BJ (cell line): ENCODE data around the gene DYNLT4. TPM values are rescaled to one million over a fixed set of nuclear protein-coding genes. Genes with fewer than 3 reads are reported as not detected.
"Not testable (repeated sequence)": the region's sequence is repeated elsewhere in the genome, so short reads cannot be mapped to it uniquely, and the experiment has no call there.

Experiments used
- CTCF ChIA-PET: fragments of 350-600 bp; formaldehyde crosslinking; extraction: SDS; loops from one replicate; lab custom pipeline; 2021; ENCODE audit warnings: antibody characterized with exemption, inconsistent platforms; lab: Yijun Ruan, JAX
- POLR2A ChIA-PET: fragments of 300-600 bp; sonication (Branson Sonifier 250); formaldehyde crosslinking; extraction: SDS; loops from one replicate; lab custom pipeline; 2021; ENCODE audit warnings: antibody characterized with exemption; lab: Charles Lee
- DNase-seq: peaks from one replicate; pipeline ENCODE4 v3.0.0-alpha.2; 2011; ENCODE audit warnings: low read depth
- H3K27me3 ChIP-seq: 2 replicates; pipeline ENCODE4 v1.6.0; 2011; ENCODE audit warnings: low read length; ENCODE audit not compliant: control insufficient read depth, insufficient read depth
- H3K36me3 ChIP-seq: 2 replicates; pipeline ENCODE4 v1.5.1; 2011; ENCODE audit warnings: low read length; ENCODE audit not compliant: control insufficient read depth, insufficient read depth
- H3K4me3 ChIP-seq: 2 replicates; pipeline ENCODE4 v1.5.1; 2011; ENCODE audit warnings: low read depth, mild to moderate bottlenecking, control low read depth, low read length
- polyA plus RNA-seq: library from polyadenylated mRNA; depleted of rRNA; stranded (reverse); fragments of >200 nt; gene quantifications from 2 replicates; pipeline ENCODE4 v1.2.3, GENCODE V29; 2011
- TF ChIP-seq, protein P1 (sequence below): IDR thresholded peaks from 2 replicates; pipeline ENCODE4 v1.5.1; 2011; ENCODE audit warnings: low read depth, mild to moderate bottlenecking, control low read depth, inconsistent platforms, low read length, moderate library complexity; ENCODE audit not compliant: insufficient read depth

Gene DYNLT4
- polyA plus RNA-seq, 1 experiment = 0.26 TPM

DNA sequence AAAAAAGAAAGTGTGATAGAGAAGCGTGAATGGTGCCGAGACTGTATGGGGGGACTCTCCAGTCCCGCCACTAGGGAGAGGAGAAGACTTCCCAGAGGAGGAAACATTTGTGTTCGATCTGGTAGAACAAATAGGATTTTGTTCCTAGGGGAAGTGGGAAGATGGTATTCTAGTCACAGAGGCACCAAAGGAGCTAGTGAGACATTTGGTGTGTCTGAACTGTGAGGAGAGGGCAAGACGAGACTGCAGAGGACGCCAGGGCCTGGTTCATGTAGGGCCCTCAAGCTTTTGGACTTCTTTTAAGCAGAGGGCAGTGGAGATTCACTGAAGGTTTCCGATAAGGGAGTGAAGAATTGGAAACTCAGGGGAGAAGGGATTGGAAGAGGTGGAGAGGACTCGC is 4.1 kb upstream of the DYNLT4 start:
- H3K4me3 ChIP-seq = no peak overlapping the region

DNA sequence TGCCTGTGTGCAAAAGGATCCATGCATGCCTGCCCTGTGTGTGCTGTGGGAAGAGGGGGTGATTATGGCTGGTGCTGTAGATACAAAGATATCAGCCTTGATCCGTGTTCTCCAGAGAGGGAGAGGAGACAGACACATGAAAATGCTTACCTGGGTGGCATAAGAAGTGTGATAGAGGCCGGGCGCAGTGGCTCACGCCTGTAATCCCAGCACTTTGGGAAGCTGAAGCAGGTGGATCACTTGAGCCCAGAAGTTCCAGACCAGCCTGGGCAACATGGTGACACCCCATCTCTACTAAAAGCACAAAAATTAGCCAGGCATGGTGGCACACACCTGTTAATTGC is 3.6 kb upstream of the DYNLT4 start:
- DNase-seq, H3K4me3 ChIP-seq, H3K27me3 ChIP-seq: not testable (repeated sequence)
- ChIA-PET POLR2A (interaction anchor here (0.6 kb wide), 1 partner anchor 496 kb away, joined by 4 read pairs; no protein-coding TSS in a partner anchor), CTCF (interaction anchor here (1.2 to 3.3 kb wide), 2 partner anchors 8 to 10 kb away, joined by 5 to 14 read pairs; partner anchors contain the start of gene PLK3)
- H3K36me3 ChIP-seq = peaks cover 15% of the 10 kb centered on the region

More for the DNA sequence above, 4.1 kb upstream of the DYNLT4 start:
- peaks cover 17% of the 10 kb centered on the region for H3K36me3 ChIP-seq
- no peaks in the 10 kb centered on the region for H3K27me3 ChIP-seq
- TF ChIP-seq, protein P1, sequence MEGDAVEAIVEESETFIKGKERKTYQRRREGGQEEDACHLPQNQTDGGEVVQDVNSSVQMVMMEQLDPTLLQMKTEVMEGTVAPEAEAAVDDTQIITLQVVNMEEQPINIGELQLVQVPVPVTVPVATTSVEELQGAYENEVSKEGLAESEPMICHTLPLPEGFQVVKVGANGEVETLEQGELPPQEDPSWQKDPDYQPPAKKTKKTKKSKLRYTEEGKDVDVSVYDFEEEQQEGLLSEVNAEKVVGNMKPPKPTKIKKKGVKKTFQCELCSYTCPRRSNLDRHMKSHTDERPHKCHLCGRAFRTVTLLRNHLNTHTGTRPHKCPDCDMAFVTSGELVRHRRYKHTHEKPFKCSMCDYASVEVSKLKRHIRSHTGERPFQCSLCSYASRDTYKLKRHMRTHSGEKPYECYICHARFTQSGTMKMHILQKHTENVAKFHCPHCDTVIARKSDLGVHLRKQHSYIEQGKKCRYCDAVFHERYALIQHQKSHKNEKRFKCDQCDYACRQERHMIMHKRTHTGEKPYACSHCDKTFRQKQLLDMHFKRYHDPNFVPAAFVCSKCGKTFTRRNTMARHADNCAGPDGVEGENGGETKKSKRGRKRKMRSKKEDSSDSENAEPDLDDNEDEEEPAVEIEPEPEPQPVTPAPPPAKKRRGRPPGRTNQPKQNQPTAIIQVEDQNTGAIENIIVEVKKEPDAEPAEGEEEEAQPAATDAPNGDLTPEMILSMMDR = no peak
- DNase-seq = no peak
- ChIA-PET CTCF (interaction anchor here (1.2 to 3.3 kb wide), 2 partner anchors 8 to 10 kb away, joined by 5 to 14 read pairs; partner anchors contain the start of gene PLK3), POLR2A (interaction anchor here (0.6 kb wide), 1 partner anchor 497 kb away, joined by 4 read pairs; no protein-coding TSS in a partner anchor)

DNA sequence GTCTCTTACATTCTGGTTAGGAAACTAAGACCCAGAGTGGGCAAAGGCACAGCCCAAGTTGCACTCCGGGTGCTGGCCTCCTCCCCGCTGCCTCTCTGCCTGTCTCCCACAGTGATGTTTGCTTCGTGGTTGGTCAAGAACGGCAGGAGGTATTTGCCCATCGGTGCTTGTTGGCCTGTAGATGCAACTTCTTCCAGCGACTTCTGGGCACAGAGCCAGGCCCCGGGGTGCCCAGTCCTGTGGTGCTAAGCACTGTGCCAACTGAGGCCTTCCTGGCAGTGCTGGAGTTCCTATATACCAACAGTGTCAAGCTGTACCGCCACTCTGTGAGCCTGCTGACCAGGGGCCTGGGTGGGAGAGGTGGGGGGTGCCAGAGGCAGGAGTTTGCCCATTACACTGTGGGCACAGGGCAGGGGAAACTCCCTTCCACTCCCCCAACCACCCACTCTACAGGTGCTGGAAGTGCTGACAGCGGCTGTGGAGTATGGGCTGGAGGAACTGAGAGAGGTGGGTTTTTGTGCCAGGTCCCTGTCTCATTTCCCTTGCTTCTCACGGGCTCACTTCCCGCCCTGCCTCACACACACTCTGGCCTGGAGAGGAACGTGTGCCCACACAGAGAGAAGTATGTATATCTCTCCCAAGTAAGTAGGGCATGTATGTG is 3.1 kb upstream of the DYNLT4 start:
- Histone ChIP-seq H3K27me3 (no peaks in the 10 kb centered on the region), H3K4me3 (peak overlapping the region; percentile 59)
- POLR2A ChIA-PET = interaction anchor here (1.3 to 3.2 kb wide), 2 partner anchors 9 to 10 kb away, joined by 3 to 9 read pairs; no protein-coding TSS in a partner anchor

DNA sequence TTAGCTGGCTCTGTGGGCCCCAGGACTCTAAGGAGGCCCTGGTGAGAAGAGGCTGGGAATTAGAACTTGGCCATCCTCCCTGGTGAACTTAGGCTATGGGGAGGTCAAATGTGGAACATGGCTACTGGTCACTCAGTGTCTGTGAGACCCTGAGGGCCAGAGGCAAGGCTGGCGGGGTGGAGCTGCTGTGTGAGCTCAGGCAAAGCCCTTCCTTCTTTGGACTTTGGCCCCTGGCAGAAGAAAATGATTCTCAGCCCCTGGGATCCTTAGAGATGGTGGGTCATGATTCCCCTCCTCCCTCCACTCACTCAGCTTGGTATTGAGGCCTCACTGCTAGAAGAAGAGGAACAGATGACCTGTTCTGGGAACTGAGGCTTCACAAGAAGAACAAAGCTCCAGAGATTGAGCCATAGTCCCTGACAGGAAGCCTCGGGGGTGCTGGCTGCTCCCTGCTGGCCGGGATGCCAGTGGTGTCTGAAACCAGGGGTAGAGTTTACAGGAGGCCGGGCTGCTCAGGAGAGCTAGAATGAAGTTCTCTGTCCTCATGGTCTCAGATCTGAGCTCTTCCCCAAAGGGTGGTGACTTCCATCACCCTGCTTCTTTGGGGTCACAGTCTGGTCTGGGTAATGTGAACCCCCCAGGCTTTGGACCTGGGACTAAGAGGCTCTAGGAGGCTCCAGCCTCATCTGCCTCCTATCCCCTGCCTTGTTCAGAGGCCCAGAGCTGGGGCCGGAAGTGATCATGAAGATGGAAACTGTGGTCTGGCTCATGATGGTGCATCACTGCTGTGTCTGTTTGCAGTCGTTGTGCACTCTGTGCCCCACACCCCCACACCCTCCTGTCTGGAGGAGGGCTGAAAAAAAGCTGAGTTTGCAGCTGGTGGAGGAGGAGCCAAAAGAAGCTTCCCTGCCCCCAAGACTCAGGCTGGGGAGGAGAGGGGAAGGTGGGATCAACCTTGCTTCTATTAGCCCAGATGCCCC is 2.1 kb upstream of the DYNLT4 start:
- POLR2A ChIA-PET = interaction anchor here (0.7 to 3.2 kb wide), 3 partner anchors 9 to 78 kb away, joined by 3 to 9 read pairs (median 3); no protein-coding TSS in a partner anchor
- Histone ChIP-seq H3K27me3 (no peaks in the 10 kb centered on the region), H3K4me3 (peak overlapping the region; percentile 59), H3K36me3 (peaks cover 20% of the 10 kb centered on the region)
- TF ChIP-seq, protein P1 = peak; percentile 33
- DNase-seq = no peak
- CTCF ChIA-PET = interaction anchor here (0.7 to 2.9 kb wide), 12 partner anchors 9 to 313 kb away, joined by 3 to 17 read pairs (median 5); partner anchors contain the start of genes BEST4, HECTD3, PLK3 and TMEM53

More for the DNA sequence above, 3.1 kb upstream of the DYNLT4 start:
- peaks cover 19% of the 10 kb centered on the region for H3K36me3 ChIP-seq
- DNase-seq = no peak
- CTCF ChIA-PET = interaction anchor here (0.6 to 2.5 kb wide), 5 partner anchors 8 to 762 kb away, joined by 3 to 17 read pairs (median 5); partner anchors contain the start of gene PLK3
- TF ChIP-seq, protein P1 = no peak
